PFSK-1 (cell line): ENCODE results near the gene S100A16.

Experiments
- FOXP2 ChIP-seq: optimal IDR thresholded peaks from 2 replicates; pipeline ENCODE3; 2011; ENCODE audit warnings: borderline replicate concordance, control low read depth, inconsistent platforms; ENCODE audit not compliant: insufficient read depth; ENCODE audit errors: extremely low read length, extremely low read depth
- POLR2AphosphoS5 ChIP-seq: IDR thresholded peaks from 2 replicates; pipeline ENCODE4 v1.6.1; 2012; ENCODE audit warnings: low read depth, mild to moderate bottlenecking, control low read depth, low read length, moderate library complexity
- REST ChIP-seq, 2 experiments: IDR thresholded peaks; 2 replicates each; pipeline versions ENCODE4 v1.6.1 to v1.8.0; 2011 to 2012; ENCODE audit warnings: low read depth in 2 of 2, low read length in 2 of 2, control low read depth in 1 of 2, inconsistent platforms in 1 of 2, mild to moderate bottlenecking in 1 of 2, moderate library complexity in 1 of 2; ENCODE audit not compliant: insufficient read depth in 1 of 2
- SIN3A ChIP-seq: IDR thresholded peaks from 2 replicates; pipeline ENCODE4 v1.6.1; 2012; ENCODE audit warnings: mild to moderate bottlenecking, low read length, moderate library complexity, borderline replicate concordance; ENCODE audit not compliant: insufficient read depth
- TAF1 ChIP-seq: IDR thresholded peaks from 2 replicates; pipeline ENCODE4 v1.6.1; 2012; ENCODE audit warnings: low read length, control low read depth, borderline replicate concordance; ENCODE audit not compliant: insufficient read depth

- TF ChIP-seq SIN3A (no peak), REST (IDR thresholded peaks at IDR 0.05; ENCODE audit: insufficient read depth in 1 of 2, low read depth in 2 of 2, low read length in 2 of 2) (no peak), TAF1 (no peak), POLR2AphosphoS5 (no peak), FOXP2 (no peak)
Observed at GRCh38 chr1:153563991-153564390, 48.9 kb downstream of the S100A16 start.
